ENCODE results near the gene SMO. TPM values are rescaled to one million over a fixed set of nuclear protein-coding genes. Genes with fewer than 3 reads are reported as not detected.

SMO gene
- total RNA-seq, 2 donors from 2014 or later: 4.7 to 9.9 TPM

DNA sequence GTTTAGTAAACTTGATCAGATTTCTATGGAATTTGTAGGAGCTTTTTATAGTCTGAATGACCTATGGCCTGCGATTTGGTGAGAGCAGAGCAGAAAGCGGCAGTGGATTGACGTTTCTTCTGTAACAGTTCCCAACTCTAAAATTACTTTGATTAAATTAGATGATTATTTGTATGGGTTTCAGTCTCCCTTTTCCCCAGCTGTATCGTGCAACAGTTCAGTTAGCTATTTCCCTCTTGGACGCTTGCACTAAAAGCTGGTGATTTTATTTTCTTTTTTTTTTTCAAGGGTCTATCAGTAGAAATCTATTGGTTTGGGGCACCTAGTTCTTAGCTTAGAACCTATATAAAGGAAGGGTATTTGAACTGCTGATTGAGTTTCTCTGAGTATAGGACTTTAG, 43.2 kb downstream of the SMO start:
- no peak for DNase-seq (ENCODE audit: low spot score)
- Histone ChIP-seq H3K27me3 (no peaks in the 10 kb centered on the region), H3K36me3 (no peaks in the 10 kb centered on the region), H3K9me3 (no peaks in the 10 kb centered on the region), H3K4me1 (no peaks in the 10 kb centered on the region), H3K4me3 (no peak overlapping the region), H3K27ac (no peak overlapping the region)
- TF ChIP-seq, protein P1, sequence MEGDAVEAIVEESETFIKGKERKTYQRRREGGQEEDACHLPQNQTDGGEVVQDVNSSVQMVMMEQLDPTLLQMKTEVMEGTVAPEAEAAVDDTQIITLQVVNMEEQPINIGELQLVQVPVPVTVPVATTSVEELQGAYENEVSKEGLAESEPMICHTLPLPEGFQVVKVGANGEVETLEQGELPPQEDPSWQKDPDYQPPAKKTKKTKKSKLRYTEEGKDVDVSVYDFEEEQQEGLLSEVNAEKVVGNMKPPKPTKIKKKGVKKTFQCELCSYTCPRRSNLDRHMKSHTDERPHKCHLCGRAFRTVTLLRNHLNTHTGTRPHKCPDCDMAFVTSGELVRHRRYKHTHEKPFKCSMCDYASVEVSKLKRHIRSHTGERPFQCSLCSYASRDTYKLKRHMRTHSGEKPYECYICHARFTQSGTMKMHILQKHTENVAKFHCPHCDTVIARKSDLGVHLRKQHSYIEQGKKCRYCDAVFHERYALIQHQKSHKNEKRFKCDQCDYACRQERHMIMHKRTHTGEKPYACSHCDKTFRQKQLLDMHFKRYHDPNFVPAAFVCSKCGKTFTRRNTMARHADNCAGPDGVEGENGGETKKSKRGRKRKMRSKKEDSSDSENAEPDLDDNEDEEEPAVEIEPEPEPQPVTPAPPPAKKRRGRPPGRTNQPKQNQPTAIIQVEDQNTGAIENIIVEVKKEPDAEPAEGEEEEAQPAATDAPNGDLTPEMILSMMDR (IDR thresholded peaks at IDR 0.05): no peak

DNA sequence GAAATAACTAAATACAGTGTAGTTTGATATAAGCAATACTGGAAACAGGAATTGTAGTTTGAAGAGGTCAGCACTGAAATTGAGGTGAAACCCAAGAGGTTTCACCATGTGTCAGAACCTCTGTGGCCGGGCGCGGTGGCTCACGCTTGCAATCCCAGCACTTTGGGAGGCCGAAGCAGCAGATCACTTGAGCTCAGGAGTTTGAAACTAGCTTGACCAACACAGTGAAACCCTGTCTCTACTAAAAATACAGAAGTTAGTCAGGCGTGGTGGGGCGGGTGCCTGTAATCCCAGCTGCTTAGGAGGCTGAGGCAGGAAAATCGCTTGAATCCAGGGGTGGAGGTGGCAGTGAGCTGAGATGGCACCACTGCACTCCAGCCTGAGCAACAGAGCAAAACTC, 50.1 kb downstream of the SMO start:
- no peak for DNase-seq (ENCODE audit: low spot score)
- no peaks in the 10 kb centered on the region for H3K4me1 ChIP-seq
- no peak overlapping the region for H3K27ac ChIP-seq
- TF ChIP-seq, protein P1 (IDR thresholded peaks at IDR 0.05): no peak
- no peaks in the 10 kb centered on the region for H3K9me3 ChIP-seq
- no peak overlapping the region for H3K4me3 ChIP-seq
- no peaks in the 10 kb centered on the region for H3K36me3 ChIP-seq
- no peaks in the 10 kb centered on the region for H3K27me3 ChIP-seq

DNA sequence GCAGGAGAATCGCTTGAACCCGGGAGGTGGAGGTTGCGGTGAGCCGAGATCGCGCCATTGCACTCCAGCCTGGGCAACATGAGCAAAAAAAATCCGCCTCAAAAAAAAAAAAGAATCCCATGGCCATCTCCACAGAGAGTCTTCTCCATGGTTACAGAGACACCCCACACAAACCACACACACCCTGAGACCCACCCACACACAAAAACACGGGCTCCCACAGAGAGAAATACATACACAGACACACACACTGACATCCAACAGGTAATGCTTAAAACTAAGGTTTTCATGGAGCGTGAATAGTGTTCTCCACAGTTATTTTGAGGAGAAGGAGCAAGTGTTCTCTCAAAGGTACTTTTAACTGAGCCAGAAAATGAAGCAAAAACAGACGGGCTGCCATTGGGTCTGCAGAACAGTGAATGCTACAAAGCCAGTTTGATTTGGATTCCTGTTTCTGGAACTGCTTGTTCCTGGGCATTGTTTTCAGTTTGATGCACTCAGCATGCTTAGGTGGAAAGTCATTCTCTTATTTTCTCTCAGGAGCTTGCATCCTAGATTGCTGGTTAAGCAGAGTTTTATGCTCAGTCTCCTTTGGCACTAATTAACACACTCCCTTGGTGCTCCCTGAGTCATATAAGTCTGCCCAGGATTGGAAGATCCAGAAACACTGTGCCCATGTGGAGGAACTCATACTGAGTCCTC, 51.8 kb downstream of the SMO start:
- Histone ChIP-seq H3K27me3 (no peaks in the 10 kb centered on the region), H3K4me1 (no peaks in the 10 kb centered on the region), H3K27ac (no peak overlapping the region), H3K36me3 (no peaks in the 10 kb centered on the region), H3K4me3 (no peak overlapping the region), H3K9me3 (no peaks in the 10 kb centered on the region)
- TF ChIP-seq, protein P1 (IDR thresholded peaks at IDR 0.05): no peak
- DNase-seq (ENCODE audit: low spot score): no peak

DNA sequence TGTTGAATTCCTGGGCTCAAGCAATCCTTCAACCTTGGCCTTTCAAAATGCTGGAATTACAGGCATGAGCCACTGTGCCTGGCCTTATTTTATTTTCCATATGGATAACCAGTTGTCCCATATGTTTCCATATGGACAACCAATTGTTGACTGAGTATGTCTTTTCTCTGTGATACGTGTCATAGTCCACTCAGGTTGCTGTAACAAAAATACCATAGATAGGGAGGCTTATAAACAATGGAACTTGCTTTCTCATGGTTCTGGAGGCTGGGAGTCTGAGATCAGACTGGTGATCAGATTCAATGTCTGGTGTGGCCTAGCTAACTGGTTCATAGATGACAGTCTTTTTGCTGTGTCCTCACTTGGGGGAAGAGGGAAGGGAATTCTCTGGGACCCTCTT, 55.8 kb downstream of the SMO start:
- Histone ChIP-seq H3K4me3 (no peak overlapping the region), H3K36me3 (no peaks in the 10 kb centered on the region), H3K4me1 (no peaks in the 10 kb centered on the region), H3K27ac (no peak overlapping the region), H3K27me3 (no peaks in the 10 kb centered on the region), H3K9me3 (no peaks in the 10 kb centered on the region)
- TF ChIP-seq, protein P1 (IDR thresholded peaks at IDR 0.05): no peak
- no peak for DNase-seq (ENCODE audit: low spot score)

DNA sequence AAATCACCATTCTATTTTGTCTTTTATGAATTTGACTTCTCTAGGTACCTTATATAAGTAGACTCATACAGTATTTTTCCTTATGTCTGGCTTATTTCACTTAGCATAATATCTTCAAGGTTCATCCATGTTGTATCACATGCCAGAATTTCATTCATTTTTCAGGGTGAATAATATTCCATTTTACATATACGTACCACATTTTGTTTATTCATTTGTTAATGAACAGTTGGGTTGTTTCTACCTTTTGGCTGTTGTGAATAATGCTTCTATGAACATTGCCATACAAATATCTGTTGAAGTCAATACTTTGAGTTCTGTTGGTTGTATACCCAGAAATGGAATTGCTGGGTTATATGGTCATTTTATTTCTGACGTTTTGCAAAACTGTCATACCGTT, 57.1 kb downstream of the SMO start:
- DNase-seq (ENCODE audit: low spot score): no peak
- Histone ChIP-seq H3K27ac (no peak overlapping the region), H3K4me3 (no peak overlapping the region), H3K27me3 (no peaks in the 10 kb centered on the region), H3K36me3 (no peaks in the 10 kb centered on the region), H3K9me3 (no peaks in the 10 kb centered on the region), H3K4me1 (no peaks in the 10 kb centered on the region)
- TF ChIP-seq, protein P1 (IDR thresholded peaks at IDR 0.05): no peak

DNA sequence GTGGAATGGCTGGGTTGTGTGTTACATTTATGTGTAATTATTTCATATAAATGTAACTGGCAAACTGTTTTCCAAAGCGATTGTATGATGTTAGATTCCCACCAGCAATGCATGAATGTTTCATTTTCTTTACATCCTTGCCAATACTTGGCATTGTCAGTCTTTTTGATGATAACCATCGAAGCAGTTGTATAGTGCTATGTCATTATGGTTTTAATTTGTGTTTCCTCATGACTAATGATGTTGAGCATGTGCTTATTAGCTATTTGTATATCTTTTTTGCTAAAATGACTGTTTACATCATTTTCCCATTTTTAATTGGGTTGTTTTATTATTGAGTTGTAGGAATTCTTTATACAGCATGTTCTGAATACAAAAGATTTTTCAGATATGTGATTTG, 58.7 kb downstream of the SMO start:
- Histone ChIP-seq H3K27ac (no peak overlapping the region), H3K27me3 (no peaks in the 10 kb centered on the region), H3K4me3 (no peak overlapping the region), H3K4me1 (no peaks in the 10 kb centered on the region), H3K9me3 (no peaks in the 10 kb centered on the region), H3K36me3 (no peaks in the 10 kb centered on the region)
- no peak for DNase-seq (ENCODE audit: low spot score)
- TF ChIP-seq, protein P1 (IDR thresholded peaks at IDR 0.05): no peak

All from right atrium auricular region (tissue), 2 donors.